Subcutaneous abdominal adipose tissue (tissue), 5 donors: ENCODE data around the gene IQCN.

Experiments
- H3K27ac ChIP-seq: one replicate; pipeline ENCODE4 v1.7.0; 2013; ENCODE audit warnings: low read depth, mild to moderate bottlenecking, inconsistent platforms, low read length, moderate library complexity
- H3K27me3 ChIP-seq, 5 donors: one replicate each; pipeline ENCODE4 v1.7.0; 2013; ENCODE audit warnings: low read length in 5 of 5, inconsistent platforms in 1 of 5; ENCODE audit not compliant: control insufficient read depth in 5 of 5, insufficient read depth in 4 of 5
- H3K36me3 ChIP-seq, 5 donors: one replicate each; pipeline ENCODE4 v1.7.0; 2013; ENCODE audit warnings: low read length in 5 of 5; ENCODE audit not compliant: control insufficient read depth in 5 of 5, insufficient read depth in 5 of 5
- H3K4me1 ChIP-seq, 5 donors: one replicate each; pipeline ENCODE4 v1.7.0; 2013; ENCODE audit warnings: low read length in 5 of 5, mild to moderate bottlenecking in 3 of 5, moderate library complexity in 1 of 5; ENCODE audit not compliant: control insufficient read depth in 5 of 5, insufficient read depth in 5 of 5
- H3K4me3 ChIP-seq, 5 donors: one replicate each; pipeline ENCODE4 v1.7.0; 2013; ENCODE audit warnings: low read length in 5 of 5, low read depth in 1 of 5
- H3K9ac ChIP-seq, 5 donors: one replicate each; pipeline ENCODE4 v1.7.0; 2013; ENCODE audit warnings: low read length in 5 of 5, mild to moderate bottlenecking in 4 of 5, moderate library complexity in 3 of 5
- H3K9me3 ChIP-seq, 5 donors: one replicate each; pipeline ENCODE4 v1.7.0; 2013; ENCODE audit warnings: low read length in 5 of 5; ENCODE audit not compliant: control insufficient read depth in 5 of 5
- donor health status: healthy.
- donor health status: healthy.
- donor health status: healthy.
- donor health status: healthy.
- donor health status: healthy.

The IQCN gene

DNA sequence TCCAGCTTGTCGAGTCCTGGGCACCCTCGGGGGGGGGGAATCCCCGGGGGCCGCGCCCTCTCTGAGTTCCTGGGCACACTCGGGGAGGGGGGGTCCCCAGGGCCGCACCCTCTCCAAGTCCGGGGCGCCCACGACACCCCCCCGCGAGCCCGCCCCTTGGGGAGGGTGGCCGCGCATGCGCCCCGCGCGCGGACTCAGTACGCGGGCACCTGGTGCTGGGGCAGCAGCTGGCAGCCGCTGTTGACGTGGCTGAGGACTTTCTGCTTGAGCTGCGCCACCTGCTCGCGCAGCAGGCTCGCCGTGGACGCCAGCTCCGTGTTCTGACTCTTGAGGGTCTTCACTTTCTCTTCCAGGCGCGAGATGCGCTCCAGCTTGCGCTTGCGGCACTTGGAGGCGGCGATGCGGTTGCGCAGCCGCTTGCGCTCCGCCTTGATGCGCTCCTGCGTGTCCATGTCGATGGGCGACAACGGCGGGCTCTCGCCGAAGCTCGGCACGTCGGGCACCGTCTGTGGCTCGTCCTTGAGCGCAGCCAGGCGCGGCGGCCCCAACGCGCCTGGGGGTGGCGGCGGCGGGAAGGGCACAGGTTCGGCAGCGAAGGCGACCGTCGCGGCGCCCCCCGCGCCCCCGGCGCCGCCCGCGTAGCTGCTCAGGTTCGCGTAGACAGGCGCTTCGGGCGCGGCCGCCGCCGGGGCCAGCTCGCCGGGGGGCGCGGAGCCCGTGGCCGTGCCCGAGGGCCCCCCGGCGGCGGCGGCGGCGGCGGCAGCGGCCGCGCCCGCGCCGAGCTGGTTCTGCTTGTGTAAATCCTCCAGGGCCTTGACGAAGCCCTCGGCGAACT is 6.2 kb upstream of the IQCN start:
- Histone ChIP-seq H3K27me3 (no peaks in the 10 kb centered on the region), H3K4me1 (peaks cover 17 to 58% (median 42%) of the 10 kb centered on the region in 5 donors), H3K27ac (peak overlapping the region; percentile 97), H3K4me3 (peak overlapping the region; percentile 57 to 100 (median 99)), H3K9ac (peak overlapping the region; percentile 81 to 100 (median 99)), H3K9me3 (no peaks in the 10 kb centered on the region), H3K36me3 (peaks cover 0 to 19% (median 16%) of the 10 kb centered on the region in 5 donors)

DNA sequence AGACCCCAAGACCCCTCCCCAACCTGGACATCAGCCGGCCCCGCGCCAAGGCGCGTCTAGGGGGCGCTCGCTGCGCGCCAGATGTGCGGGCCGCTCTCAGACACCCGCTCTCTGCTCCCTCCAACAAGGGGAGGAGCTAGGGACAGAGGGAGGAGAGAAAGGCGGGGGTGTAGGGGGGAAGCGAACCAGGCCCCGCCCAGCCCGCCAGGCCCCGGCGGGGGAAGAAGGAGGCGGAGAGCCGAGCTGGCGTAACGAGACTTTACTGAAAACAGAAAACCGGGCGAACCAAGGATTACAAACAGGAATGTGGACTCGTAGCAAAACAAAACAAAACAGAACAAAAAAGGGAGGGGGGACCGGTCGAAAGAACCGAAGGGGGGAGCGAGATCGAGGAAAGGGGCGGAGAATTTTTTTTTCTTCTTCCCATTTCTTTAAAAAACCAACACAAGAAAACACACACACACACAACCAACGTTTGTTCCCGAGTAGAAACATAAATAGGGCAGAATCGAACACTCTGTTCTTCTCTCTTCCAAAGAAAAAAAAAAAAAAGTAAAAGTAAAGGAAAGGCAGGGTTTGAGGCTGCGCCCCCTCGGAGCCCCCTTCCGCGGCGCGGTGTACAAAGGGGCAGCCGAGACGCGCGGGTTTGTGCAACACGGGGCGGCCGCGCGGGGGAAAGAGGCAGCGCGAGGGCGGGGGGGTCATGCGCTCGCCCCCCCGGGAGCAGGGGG is 5.4 kb upstream of the IQCN start:
- Histone ChIP-seq H3K27me3 (no peaks in the 10 kb centered on the region), H3K9ac (peak overlapping the region; percentile 94 to 100 (median 99)), H3K27ac (peak overlapping the region; percentile 97), H3K36me3 (peaks cover 0 to 19% (median 16%) of the 10 kb centered on the region in 5 donors), H3K4me1 (peaks cover 20 to 58% (median 48%) of the 10 kb centered on the region in 5 donors), H3K4me3 (peak overlapping the region; percentile 81 to 100 (median 99)), H3K9me3 (no peaks in the 10 kb centered on the region)

- Histone ChIP-seq H3K27ac (peak overlapping the region; percentile 97), H3K9me3 (no peaks in the 10 kb centered on the region), H3K4me3 (peak overlapping the region; percentile 81 to 100 (median 99)), H3K36me3 (peaks cover 0 to 19% (median 16%) of the 10 kb centered on the region in 5 donors), H3K4me1 (peaks cover 20 to 61% (median 52%) of the 10 kb centered on the region in 5 donors), H3K9ac (peak overlapping the region; percentile 94 to 100 (median 99)), H3K27me3 (no peaks in the 10 kb centered on the region)
These were observed 4.9 kb upstream of the IQCN start for GRCh38 chr19:18279266-18279515.

DNA sequence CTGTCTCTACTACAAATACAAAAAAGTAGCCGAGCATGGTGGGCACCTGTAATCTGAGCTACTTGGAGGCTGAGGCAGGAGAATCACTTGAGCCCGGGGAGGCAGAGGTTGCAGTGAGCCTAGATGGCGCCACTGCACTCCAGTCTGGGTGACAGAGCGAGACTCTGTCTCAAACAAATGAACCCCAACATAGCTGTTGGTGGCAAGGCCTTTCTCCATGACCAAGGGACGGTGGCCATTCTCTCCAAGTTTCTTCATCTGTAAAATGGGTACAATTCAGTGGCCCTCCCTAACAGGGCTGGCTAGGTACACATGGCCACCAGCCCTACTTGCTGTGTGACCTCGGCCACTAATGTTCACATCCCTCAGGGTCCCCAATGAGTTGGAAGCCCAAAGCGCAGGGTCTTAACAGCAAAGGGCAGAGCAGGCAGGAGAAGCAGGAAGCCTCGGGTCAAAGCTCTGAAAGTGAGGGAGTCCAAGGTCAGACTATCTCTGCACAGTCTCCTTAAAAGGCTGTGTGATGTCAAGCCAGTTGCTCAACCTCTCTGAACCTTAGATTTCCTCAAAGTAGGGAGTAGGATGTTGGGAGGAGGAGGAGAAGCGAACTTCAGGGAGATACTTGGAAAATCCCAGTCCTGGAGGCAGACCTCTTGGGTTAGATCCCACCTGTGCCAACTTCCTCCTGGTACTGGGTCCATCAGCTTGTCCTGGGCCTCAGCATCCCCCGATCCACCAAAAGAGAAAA is 4.4 kb upstream of the IQCN start:
- Histone ChIP-seq H3K27me3 (no peaks in the 10 kb centered on the region), H3K9ac (peak overlapping the region; percentile 94 to 100 (median 99)), H3K9me3 (no peaks in the 10 kb centered on the region), H3K36me3 (peaks cover 0 to 19% (median 16%) of the 10 kb centered on the region in 5 donors), H3K27ac (peak overlapping the region; percentile 97), H3K4me1 (peaks cover 20 to 61% (median 53%) of the 10 kb centered on the region in 5 donors), H3K4me3 (peak overlapping the region; percentile 81 to 100 (median 99))

- Histone ChIP-seq H3K36me3 (peaks cover 0 to 18% (median 17%) of the 10 kb centered on the region in 5 donors), H3K27ac (peak overlapping the region; percentile 74), H3K4me1 (peaks cover 16 to 47% (median 40%) of the 10 kb centered on the region in 5 donors)
These were observed 617 bp upstream of the IQCN start for GRCh38 chr19:18274781-18275356.

GRCh38 chr19:18273561-18274218 is 562 bp downstream of the IQCN start:
- Histone ChIP-seq H3K36me3 (peaks cover 0 to 17% (median 15%) of the 10 kb centered on the region in 5 donors), H3K9me3 (no peaks in the 10 kb centered on the region), H3K9ac (no peak overlapping the region), H3K27ac (peak overlapping the region; percentile 74), H3K4me3 (no peak overlapping the region), H3K27me3 (no peaks in the 10 kb centered on the region), H3K4me1 (peaks cover 14 to 39% (median 32%) of the 10 kb centered on the region in 5 donors)

More at GRCh38 chr19:18274781-18275356, 617 bp upstream of the IQCN start:
- no peaks in the 10 kb centered on the region for H3K9me3 ChIP-seq
- no peaks in the 10 kb centered on the region for H3K27me3 ChIP-seq
- peak overlapping the region in 3 of 5 donors; percentile 10 to 39 (median 37) for H3K4me3 ChIP-seq
- no peak overlapping the region for H3K9ac ChIP-seq

- H3K4me1 ChIP-seq: peaks cover 7 to 25% (median 20%) of the 10 kb centered on the region in 5 donors
- H3K9me3 ChIP-seq: no peaks in the 10 kb centered on the region
- no peaks in the 10 kb centered on the region for H3K27me3 ChIP-seq
- H3K9ac ChIP-seq: no peak overlapping the region
- peaks cover 3 to 26% (median 22%) of the 10 kb centered on the region in 5 donors for H3K36me3 ChIP-seq
- no peak overlapping the region for H3K27ac ChIP-seq
- H3K4me3 ChIP-seq: no peak overlapping the region
These were observed 2.8 kb downstream of the IQCN start for GRCh38 chr19:18271433-18271841.

DNA sequence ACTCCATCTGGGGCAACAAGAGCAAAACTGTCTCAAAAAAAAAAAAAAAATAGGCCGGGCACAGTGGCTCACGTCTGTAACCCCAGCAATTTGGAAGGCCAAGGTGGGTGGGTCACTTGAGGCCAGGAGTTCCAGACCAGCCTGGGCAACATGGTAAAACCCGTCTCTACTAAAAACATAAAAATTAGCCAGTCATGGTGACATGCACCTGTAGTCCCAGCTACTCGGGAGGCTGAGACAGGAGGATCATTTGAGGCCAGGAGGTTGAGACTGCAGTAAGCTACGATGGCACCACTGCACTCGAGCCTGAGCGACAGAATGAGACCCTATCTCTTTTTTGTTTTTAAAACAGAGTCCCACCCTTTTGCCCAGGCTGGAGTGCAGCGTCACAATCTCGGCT is 3.9 kb downstream of the IQCN start:
- H3K9ac ChIP-seq: no peak overlapping the region
- no peak overlapping the region for H3K4me3 ChIP-seq
- H3K27ac ChIP-seq: no peak overlapping the region
- no peaks in the 10 kb centered on the region for H3K27me3 ChIP-seq
- no peaks in the 10 kb centered on the region for H3K9me3 ChIP-seq
- H3K36me3 ChIP-seq: peaks cover 3 to 38% (median 33%) of the 10 kb centered on the region in 5 donors
- peaks cover 2 to 14% (median 11%) of the 10 kb centered on the region in 5 donors for H3K4me1 ChIP-seq

- Histone ChIP-seq H3K9ac (no peak overlapping the region), H3K36me3 (peaks cover 3 to 49% (median 45%) of the 10 kb centered on the region in 5 donors), H3K27ac (no peak overlapping the region), H3K9me3 (no peaks in the 10 kb centered on the region), H3K27me3 (no peaks in the 10 kb centered on the region), H3K4me3 (no peak overlapping the region), H3K4me1 (peaks cover 0 to 3% (median 0%) of the 10 kb centered on the region in 5 donors)
These were observed 5.1 kb downstream of the IQCN start for GRCh38 chr19:18269070-18269723.
